Renal cortical epithelial cell (primary cell): ENCODE data around the gene USO1. TPM values are rescaled to one million over a fixed set of nuclear protein-coding genes. Genes with fewer than 3 reads are reported as not detected.
"Not testable (repeated sequence)": the region's sequence is repeated elsewhere in the genome, so short reads cannot be mapped to it uniquely, and the experiment has no call there.

Source experiments
- DNase-seq: peaks from one replicate; pipeline ENCODE4 v3.0.0-alpha.2; 2011; ENCODE audit warnings: low read depth
- total RNA-seq: library from RNA; depleted of rRNA; stranded (reverse); fragments of >200 nt; gene quantifications from 2 replicates; pipeline ENCODE4 v1.2.3, GENCODE V29; 2014

The USO1 gene
- 139 and 141 TPM in 2 replicates for total RNA-seq

- DNase-seq: peak; percentile 96
Measured at GRCh38 chr4:75724066-75724866, at the start of gene USO1. Gene USO1, plus strand, starts transcription at chr4:75724577. Its CDS starts 243 bp downstream, at chr4:75724820.

- DNase-seq: no peak
Measured at GRCh38 chr4:75675004-75675531, 49.3 kb upstream of the USO1 start.

- DNase-seq: no peak
Measured at GRCh38 chr4:75678473-75678872, 45.9 kb upstream of the USO1 start.

GRCh38 chr4:75678965-75679364, 45.4 kb upstream of the USO1 start:
- no peak for DNase-seq

GRCh38 chr4:75679876-75680575, 44.4 kb upstream of the USO1 start:
- no peak for DNase-seq

- DNase-seq: no peak
Measured at GRCh38 chr4:75683482-75684155, 40.8 kb upstream of the USO1 start.

- DNase-seq: no peak
Measured at GRCh38 chr4:75685546-75686189, 38.7 kb upstream of the USO1 start.

- no peak for DNase-seq
Measured at GRCh38 chr4:75686346-75686745, 38.0 kb upstream of the USO1 start.

- not testable (repeated sequence) for DNase-seq
Measured at GRCh38 chr4:75687125-75687524, 37.3 kb upstream of the USO1 start.

GRCh38 chr4:75692066-75692465, 32.3 kb upstream of the USO1 start:
- DNase-seq: not testable (repeated sequence)

GRCh38 chr4:75696071-75696470, 28.3 kb upstream of the USO1 start:
- DNase-seq: peak; percentile 49

- no peak for DNase-seq
Measured at GRCh38 chr4:75696581-75696980, 27.8 kb upstream of the USO1 start.

- DNase-seq: no peak
Measured at GRCh38 chr4:75698162-75698962, 26.0 kb upstream of the USO1 start.

- DNase-seq: no peak
Measured at GRCh38 chr4:75698963-75699228, 25.5 kb upstream of the USO1 start.

GRCh38 chr4:75699299-75699698, 25.1 kb upstream of the USO1 start:
- no peak for DNase-seq

- no peak for DNase-seq
Measured at GRCh38 chr4:75702919-75703411, 21.4 kb upstream of the USO1 start.

GRCh38 chr4:75705198-75705977, 19.0 kb upstream of the USO1 start:
- DNase-seq: no peak

GRCh38 chr4:75708218-75708691, 16.1 kb upstream of the USO1 start:
- DNase-seq: peak; percentile 73

GRCh38 chr4:75710246-75710645, 14.1 kb upstream of the USO1 start:
- DNase-seq: peak; percentile 56

- no peak for DNase-seq
Measured at GRCh38 chr4:75714011-75714410, 10.4 kb upstream of the USO1 start.
